GM19468 (cell line): ENCODE results near the gene LBP.
"Not testable (repeated sequence)": the region's sequence is repeated elsewhere in the genome, so short reads cannot be mapped to it uniquely, and the experiment has no call there.

Source experiments
- ATAC-seq: cut with Tn5 transposase; IDR thresholded peaks from one replicate; pipeline ENCODE4 v1.9.1; 2021; ENCODE audit warnings: mild to moderate bottlenecking, moderate library complexity, moderate number of reproducible peaks; ENCODE audit not compliant: unreplicated experiment; ENCODE audit errors: extremely low read depth

Gene LBP

DNA sequence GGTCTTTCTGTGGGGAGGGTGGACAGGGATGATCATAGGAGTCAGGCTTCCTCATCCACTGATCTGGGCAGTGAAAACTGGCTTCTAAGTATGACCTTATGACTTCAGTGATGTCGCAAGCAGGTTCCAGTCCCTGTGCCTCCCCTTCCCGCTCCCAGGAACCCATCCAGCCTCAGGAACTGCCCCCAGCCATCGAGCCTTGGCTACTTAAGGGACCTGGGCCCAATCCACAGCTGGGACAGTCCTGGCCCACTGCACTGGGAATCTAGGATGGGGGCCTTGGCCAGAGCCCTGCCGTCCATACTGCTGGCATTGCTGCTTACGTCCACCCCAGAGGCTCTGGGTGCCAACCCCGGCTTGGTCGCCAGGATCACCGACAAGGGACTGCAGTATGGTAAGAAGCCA, at the start of gene LBP:
Gene LBP (plus strand): TSS at position 236 of the 405 bp plus-strand sequence. CDS start 35 bp downstream, at position 271.
- no peak for ATAC-seq

GRCh38 chr20:38297916-38298674, 48.2 kb upstream of the LBP start:
- no peak for ATAC-seq

GRCh38 chr20:38298768-38299288, 47.5 kb upstream of the LBP start:
- ATAC-seq = no peak

DNA sequence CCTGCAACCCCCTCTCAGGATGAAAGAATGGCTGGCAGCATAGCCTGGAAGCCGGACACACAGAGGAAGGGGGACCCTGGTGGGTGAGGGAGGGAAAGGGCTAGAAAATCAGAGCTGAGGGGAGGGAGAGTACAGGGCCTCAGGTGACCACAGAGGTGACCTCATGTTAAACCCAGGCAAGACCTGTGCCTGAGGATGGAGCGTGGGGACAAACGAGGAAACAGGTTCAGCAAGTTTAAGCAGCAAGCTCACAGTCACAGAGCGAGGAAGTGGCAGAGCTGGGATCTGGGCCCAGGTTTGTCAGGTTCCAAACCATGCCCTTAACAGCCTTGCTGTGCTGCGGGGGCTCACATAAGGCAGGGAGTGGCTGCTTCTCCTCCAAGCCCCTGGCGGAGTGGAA, 46.3 kb upstream of the LBP start:
- ATAC-seq = no peak

DNA sequence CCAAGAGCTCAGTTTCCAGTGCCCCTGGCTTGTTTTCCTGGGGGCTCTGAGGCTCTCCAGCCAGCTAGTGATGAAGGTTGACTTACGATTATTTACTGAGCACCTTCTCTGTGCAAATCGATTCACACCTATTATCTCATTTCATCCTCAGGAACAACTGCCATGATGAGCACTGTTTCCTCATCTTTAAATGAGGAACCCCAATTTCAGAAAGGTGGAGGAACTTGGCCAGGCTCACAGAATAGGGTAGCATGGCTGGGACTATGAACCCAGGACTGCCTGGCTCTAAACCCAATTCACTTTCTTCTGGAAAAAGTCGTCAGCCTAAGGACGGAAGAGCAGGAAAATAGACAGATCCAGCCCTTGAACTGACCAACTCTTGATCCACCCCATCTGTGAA, 45.8 kb upstream of the LBP start:
- ATAC-seq = no peak

DNA sequence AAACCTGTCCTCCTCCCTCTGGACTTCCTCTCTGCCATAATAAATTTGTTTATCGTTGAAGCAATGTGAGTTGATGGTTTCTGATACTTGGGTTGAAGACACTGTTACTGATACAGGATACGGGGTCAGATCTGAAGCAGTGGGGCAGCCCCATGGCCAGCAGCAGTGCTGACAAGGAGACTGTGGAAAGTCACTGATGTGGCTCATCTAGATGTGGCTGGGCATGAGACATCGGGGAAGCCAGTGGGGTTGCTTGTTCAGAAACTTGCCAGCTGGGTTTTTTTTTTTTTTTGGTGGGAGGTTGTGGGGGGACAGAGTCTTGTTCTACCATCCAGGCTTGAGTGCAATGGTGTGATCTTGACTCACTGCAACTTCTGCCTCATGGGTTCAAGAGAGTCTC, 45.0 kb upstream of the LBP start:
- ATAC-seq = no peak

DNA sequence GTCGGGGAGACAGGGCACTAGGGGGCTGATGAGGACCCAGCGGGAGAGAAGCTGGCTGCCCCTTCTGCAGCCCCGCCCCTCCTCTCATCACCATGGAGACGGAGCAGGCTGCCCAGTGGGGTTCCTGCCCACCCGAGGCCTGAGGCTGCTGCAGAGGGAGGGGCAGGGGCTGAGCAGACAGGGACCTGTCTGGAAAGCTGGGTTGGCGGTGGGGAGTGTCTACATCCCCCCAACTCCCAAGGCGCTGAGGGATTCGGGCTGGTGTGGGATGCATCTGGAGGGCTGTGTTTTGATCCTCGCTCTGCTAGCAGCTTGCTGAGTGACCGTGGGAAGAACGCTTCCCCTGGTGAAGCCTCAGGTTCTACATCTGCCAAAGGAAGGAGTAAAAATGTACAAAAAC, 43.5 kb upstream of the LBP start:
- ATAC-seq = no peak

GRCh38 chr20:38303908-38304379, 42.3 kb upstream of the LBP start, which contains the start of gene BPI:
BPI (plus strand) TSS chr20:38304156; CDS start chr20:38304224, 68 bp downstream.
- ATAC-seq = no peak

DNA sequence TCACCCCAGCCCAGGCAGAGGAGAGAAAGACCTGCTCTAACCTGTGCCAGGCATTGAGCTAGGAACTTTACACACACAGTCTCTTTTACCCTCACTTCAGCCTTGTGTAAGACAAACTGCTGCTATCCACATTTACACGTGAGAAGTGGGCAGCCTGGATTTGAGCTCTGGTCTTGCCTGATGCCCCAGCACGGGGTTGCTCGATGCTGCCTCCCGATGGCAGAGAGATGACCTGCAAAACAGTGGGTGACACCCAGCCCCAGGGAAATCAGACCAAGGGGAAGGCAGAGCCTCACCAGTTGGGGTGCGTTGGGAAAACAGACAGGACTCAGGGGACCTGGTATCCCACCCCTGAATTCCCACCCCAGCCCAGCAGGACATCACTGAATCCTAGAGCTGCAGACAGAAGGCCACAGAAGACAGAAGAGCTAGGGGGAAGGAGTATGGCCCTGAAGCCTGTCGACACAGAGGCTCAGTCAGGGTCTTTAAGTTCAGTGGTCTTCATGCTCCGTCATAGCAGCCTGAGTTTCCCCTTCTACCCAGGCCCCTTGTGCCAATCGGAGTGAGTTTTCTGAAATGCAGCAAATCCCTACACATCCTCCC, 41.3 kb upstream of the LBP start:
- no peak for ATAC-seq

GRCh38 chr20:38305541-38305940, 40.7 kb upstream of the LBP start:
- ATAC-seq = no peak

GRCh38 chr20:38306379-38306778, 39.9 kb upstream of the LBP start:
- no peak for ATAC-seq

- ATAC-seq = no peak
Measured at GRCh38 chr20:38307371-38308046, 38.8 kb upstream of the LBP start.

DNA sequence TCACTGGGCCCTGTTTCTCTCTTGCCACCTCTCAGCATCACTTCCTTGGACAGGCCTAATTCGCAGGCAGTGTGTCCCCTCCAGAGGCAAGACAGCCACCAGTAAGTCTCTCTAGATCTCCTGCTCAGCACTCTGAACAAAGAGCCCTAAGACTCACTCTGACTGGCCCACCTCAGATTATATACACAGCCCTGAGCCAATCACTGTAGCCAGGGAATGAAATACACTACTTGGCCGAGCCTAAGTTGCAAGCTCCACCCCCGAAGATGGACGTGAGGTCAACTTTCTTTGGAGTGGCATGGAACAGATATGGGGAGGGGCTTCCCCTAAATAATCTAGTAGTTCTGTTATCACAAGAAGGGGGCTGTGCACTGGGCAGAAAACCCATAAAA, 38.2 kb upstream of the LBP start:
- ATAC-seq = no peak

DNA sequence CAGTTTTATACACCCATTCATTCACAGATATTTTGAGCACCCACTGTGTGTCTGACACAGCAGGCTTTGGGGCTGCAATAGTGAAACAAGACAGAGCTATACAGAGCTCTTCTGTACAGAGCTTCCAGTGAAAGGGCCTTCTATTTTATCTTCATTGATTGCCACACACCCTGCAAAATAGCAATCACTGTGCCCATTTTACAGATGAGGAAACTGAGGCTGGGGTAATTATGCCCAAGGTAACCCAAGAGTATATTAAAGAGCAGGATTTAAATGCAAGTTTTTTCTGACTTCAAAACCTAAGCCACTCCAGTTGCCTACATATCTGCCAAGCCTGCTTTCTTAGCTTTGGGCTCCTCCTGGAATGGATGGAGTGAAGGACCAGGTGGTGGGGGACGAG, 37.8 kb upstream of the LBP start:
- no peak for ATAC-seq

GRCh38 chr20:38311091-38311490, 35.2 kb upstream of the LBP start:
- no peak for ATAC-seq

DNA sequence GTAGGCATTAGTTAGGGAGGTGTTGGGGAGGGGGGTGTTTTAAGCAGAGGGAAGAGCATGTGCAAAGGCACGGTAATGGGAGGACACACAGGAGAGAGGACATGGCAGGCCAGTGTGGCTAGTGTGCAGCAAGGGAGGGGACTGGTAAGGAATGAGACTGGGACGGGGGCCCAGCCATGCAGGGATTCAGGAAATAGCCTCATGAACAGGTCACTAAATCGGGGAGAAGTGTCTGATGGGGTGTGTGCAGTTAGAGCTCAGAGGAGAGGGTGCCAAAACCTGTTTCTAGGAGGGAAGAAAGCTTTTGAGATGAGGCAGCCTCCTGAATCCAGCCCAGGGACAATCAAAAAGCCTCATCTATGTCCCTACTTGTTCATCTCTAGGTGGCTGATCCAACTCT, 34.8 kb upstream of the LBP start:
- ATAC-seq = no peak

- ATAC-seq = no peak
Measured at GRCh38 chr20:38313676-38314075, 32.6 kb upstream of the LBP start.

DNA sequence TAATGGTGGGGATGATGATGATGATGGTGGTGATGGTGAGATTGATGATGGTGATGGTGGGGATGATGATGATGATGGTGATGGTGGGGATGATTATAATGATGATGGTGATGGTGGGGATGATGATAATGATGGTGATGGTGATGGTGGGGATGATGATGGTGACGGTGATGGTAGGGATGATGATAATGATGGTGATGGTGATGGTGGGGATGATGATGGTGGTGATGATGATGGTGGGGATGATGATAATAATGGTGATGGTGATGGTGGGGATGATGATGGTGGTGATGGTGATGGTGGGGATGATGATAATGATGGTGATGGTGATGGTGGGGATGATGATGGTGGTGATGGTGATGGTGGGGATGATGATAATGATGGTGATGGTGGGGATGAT, 31.9 kb upstream of the LBP start:
- ATAC-seq = not testable (repeated sequence)

GRCh38 chr20:38315290-38315966, 30.9 kb upstream of the LBP start:
- no peak for ATAC-seq

DNA sequence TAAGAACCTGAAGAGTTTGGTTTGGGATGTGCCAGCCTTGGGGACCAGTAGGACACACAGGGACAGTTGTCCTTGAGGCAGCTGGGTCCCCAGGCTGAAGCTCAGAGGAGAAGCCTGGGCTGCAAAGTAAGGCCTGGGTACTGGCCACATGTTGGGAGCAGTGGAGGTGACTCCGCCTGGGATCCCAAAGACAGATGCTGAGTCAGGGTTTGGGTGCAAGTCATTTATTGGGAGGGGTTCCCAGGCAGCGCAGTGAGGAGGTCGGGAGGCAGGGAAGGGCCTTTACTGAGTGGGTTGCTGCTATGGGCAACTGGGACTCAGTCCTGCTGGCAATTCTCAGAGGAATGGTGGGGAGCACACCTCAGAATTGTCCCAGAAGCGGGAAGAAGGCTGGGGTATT, 29.9 kb upstream of the LBP start:
- ATAC-seq = no peak
